Endodermal cell (in vitro differentiated cells): ENCODE results near the gene DDI2. TPM values are rescaled to one million over a fixed set of nuclear protein-coding genes. Genes with fewer than 3 reads are reported as not detected.

Experiments used
- DNase-seq: peaks from one replicate; pipeline ENCODE4 v3.0.0-alpha.2; 2017
- H3K27ac ChIP-seq: 2 replicates; pipeline ENCODE4 v1.5.1; 2013; ENCODE audit warnings: mild to moderate bottlenecking, low read depth, low read length, moderate library complexity
- H3K27me3 ChIP-seq: 2 replicates; pipeline ENCODE4 v1.6.1; 2013; ENCODE audit warnings: mild to moderate bottlenecking, low read length, moderate library complexity; ENCODE audit not compliant: insufficient read depth, control insufficient read depth, poor library complexity, severe bottlenecking
- H3K36me3 ChIP-seq: 2 replicates; pipeline ENCODE4 v1.7.0; 2013; ENCODE audit warnings: mild to moderate bottlenecking, low read length, moderate library complexity; ENCODE audit not compliant: control insufficient read depth, insufficient read depth
- H3K4me1 ChIP-seq: one replicate; pipeline ENCODE4 v1.7.0; 2013; ENCODE audit warnings: low read length; ENCODE audit not compliant: control insufficient read depth, insufficient read depth
- H3K4me3 ChIP-seq: 2 replicates; pipeline ENCODE4 v1.5.1; 2013; ENCODE audit warnings: mild to moderate bottlenecking, low read length, moderate library complexity
- H3K9ac ChIP-seq: 2 replicates; pipeline ENCODE4 v1.6.1; 2013; ENCODE audit warnings: mild to moderate bottlenecking, low read length, moderate library complexity; ENCODE audit not compliant: poor library complexity, severe bottlenecking; ENCODE audit errors: extremely low read depth
- H3K9me3 ChIP-seq: 2 replicates; pipeline ENCODE4 v1.6.1; 2013; ENCODE audit warnings: mild to moderate bottlenecking, low read length, moderate library complexity; ENCODE audit not compliant: control insufficient read depth
- H3K27ac Mint-ChIP-seq: 2 replicates; pipeline ENCODE4 v1.8.0; 2020; ENCODE audit warnings: mixed read lengths
- H3K27me3 Mint-ChIP-seq: 2 replicates; pipeline ENCODE4 v1.8.0; 2021; ENCODE audit warnings: mild to moderate bottlenecking, mixed read lengths; ENCODE audit not compliant: insufficient read depth
- H3K36me3 Mint-ChIP-seq: 2 replicates; pipeline ENCODE4 v1.8.0; 2020; ENCODE audit warnings: low read depth, mixed read lengths
- H3K4me1 Mint-ChIP-seq: 2 replicates; pipeline ENCODE4 v1.8.0; 2020; ENCODE audit warnings: mixed read lengths
- H3K4me3 Mint-ChIP-seq: 2 replicates; pipeline ENCODE4 v1.8.0; 2020; ENCODE audit warnings: mild to moderate bottlenecking, moderate library complexity, mixed read lengths
- H3K9me3 Mint-ChIP-seq: 2 replicates; pipeline ENCODE4 v1.8.0; 2020; ENCODE audit warnings: mild to moderate bottlenecking, mixed read lengths
- WGBS, 2 experiments: methylation state at CpG; one replicate each; pipeline versions ENCODE4 v1.1.5 to v1.1.7; 2013; ENCODE audit warnings: missing lambda C conversion rate in 2 of 2, mixed read lengths in 1 of 2; ENCODE audit not compliant: insufficient coverage in 1 of 2, insufficient read length in 1 of 2; 5-methylcytosine and 5-hydroxymethylcytosine counted together
- total RNA-seq, 2 donors: library from RNA; stranded (reverse); fragmentation: NEBNext Ultra II Directional in 1 of 2; extraction: Animal tissue kit (Norgen Biotek cat#: 25700) in 1 of 2; gene quantifications; 2 replicates in 1 of 2; 3 replicates in 1 of 2; pipeline ENCODE4 v1.2.1, GENCODE V29; 2021
- TF ChIP-seq, protein P1 (sequence below): fragments of 200-600 bp; sonication (generic); conservative IDR thresholded peaks from 2 replicates; pipeline ENCODE4 v1.5.0; 2021; ENCODE audit warnings: antibody characterized with exemption, mild to moderate bottlenecking

The DDI2 gene
- total RNA-seq, 2 donors from 2014 or later, result 36.0 to 37.6 TPM

DNA sequence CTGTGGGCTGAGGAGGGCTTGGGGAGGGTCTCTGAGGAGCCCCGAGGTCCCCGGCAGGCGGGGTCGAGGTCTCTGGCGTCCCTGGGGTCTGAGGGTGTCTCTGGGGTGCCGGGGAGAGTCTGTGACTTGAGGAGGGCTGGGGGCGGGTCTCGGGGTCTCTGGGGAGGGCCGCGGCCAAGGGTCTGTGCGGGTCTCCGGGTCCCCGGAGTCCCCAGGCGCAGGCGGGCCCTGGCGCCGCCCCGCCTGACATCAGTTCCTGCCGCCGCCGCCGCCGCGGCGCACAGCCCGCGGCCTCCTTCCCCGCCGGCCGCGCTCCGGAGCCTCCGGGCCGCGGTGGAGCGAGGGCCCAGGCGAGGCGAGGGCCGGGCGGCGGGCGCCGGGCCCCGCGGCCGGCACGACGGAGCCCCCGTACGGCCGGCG, 66.8 kb downstream of the DDI2 start, which contains the start of gene PLEKHM2:
Gene PLEKHM2, plus strand, starts transcription at position 279 of the 420 bp plus-strand sequence. CDS start 239 bp downstream, outside the sequence.
- H3K36me3 Mint-ChIP-seq, result peaks cover 18% of the 10 kb centered on the region
- WGBS, 2 experiments, result 0% methylated on average over 51 of the region's 52 CpGs; no CpG with 5 or more reads in 1 of the 2 experiments
- Histone ChIP-seq H3K4me3 (peak within 1 kb of the TSS; percentile 93), H3K36me3 (peaks cover 3% of the 10 kb centered on the region), H3K27me3 (no peaks in the 10 kb centered on the region), H3K9me3 (peaks cover 7% of the 10 kb centered on the region), H3K9ac (peak within 1 kb of the TSS; percentile 72), H3K27ac (peak within 1 kb of the TSS; percentile 78), H3K4me1 (peaks cover 3% of the 10 kb centered on the region)
- H3K9me3 Mint-ChIP-seq, result peaks cover 4% of the 10 kb centered on the region
- DNase-seq, result peak; percentile 71
- H3K4me1 Mint-ChIP-seq, result peaks cover 21% of the 10 kb centered on the region
- H3K27ac Mint-ChIP-seq, result peak within 1 kb of the TSS; percentile 82
- TF ChIP-seq, protein P1, sequence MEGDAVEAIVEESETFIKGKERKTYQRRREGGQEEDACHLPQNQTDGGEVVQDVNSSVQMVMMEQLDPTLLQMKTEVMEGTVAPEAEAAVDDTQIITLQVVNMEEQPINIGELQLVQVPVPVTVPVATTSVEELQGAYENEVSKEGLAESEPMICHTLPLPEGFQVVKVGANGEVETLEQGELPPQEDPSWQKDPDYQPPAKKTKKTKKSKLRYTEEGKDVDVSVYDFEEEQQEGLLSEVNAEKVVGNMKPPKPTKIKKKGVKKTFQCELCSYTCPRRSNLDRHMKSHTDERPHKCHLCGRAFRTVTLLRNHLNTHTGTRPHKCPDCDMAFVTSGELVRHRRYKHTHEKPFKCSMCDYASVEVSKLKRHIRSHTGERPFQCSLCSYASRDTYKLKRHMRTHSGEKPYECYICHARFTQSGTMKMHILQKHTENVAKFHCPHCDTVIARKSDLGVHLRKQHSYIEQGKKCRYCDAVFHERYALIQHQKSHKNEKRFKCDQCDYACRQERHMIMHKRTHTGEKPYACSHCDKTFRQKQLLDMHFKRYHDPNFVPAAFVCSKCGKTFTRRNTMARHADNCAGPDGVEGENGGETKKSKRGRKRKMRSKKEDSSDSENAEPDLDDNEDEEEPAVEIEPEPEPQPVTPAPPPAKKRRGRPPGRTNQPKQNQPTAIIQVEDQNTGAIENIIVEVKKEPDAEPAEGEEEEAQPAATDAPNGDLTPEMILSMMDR, result no peak
- peaks cover 2% of the 10 kb centered on the region for H3K27me3 Mint-ChIP-seq
- H3K4me3 Mint-ChIP-seq, result peak within 1 kb of the TSS; percentile 74

DNA sequence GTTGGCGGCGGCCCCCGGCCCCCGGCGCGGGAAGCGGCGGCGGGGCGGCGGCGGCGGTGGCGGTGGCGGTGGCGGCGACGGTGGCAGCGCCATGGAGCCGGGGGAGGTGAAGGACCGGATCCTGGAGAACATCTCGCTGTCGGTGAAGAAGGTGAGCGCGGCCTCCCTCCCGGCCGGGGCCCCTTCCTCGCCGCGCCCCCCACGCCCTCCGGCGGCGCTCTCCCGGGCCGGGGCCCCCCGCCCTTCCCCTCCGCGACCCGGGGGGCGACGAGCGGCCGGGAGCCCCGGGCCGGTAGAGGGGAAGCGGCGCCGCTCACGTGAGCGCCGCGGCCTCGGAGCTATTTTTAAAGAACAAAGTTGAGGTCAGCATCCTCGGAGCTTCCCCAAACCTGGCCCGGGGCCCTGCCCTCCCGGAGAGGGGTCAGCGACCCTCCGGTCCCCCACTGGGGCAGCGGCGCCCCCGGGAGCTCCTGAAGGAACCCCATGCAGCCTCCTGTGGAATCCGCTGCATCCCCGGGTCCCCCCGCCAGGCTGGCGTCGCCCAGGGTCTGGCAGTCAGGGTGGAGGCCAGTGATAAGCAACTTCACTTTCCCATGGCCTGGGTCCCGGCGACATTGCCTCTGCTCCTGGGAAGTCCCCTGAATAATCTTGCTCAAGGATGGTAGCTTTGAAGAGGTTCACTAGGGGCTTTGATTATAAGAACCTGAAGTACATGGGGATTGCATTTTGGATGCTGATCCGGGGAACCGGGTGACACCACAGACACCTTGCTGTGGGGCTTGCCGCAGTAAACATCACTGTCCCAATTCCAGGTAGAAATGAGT, 67.4 kb downstream of the DDI2 start:
- no peaks in the 10 kb centered on the region for H3K27me3 ChIP-seq
- H3K27ac ChIP-seq, result peak overlapping the region; percentile 32
- peaks cover 3% of the 10 kb centered on the region for H3K4me1 ChIP-seq
- Mint-ChIP-seq H3K36me3 (peaks cover 24% of the 10 kb centered on the region), H3K4me3 (peak overlapping the region; percentile 74), H3K9me3 (peaks cover under 1% of the 10 kb centered on the region), H3K27me3 (peaks cover 2% of the 10 kb centered on the region), H3K27ac (peak overlapping the region; percentile 82), H3K4me1 (peaks cover 21% of the 10 kb centered on the region)
- H3K36me3 ChIP-seq, result peaks cover 10% of the 10 kb centered on the region
- H3K9ac ChIP-seq, result peak overlapping the region; percentile 72
- peak; percentile 81 for DNase-seq
- peak overlapping the region; percentile 93 for H3K4me3 ChIP-seq
- peaks cover 2% of the 10 kb centered on the region for H3K9me3 ChIP-seq
- TF ChIP-seq, protein P1, result peak; percentile 43
- 1 to 4% methylated on average over 19 to 72 of the region's 72 CpGs for WGBS, 2 experiments

DNA sequence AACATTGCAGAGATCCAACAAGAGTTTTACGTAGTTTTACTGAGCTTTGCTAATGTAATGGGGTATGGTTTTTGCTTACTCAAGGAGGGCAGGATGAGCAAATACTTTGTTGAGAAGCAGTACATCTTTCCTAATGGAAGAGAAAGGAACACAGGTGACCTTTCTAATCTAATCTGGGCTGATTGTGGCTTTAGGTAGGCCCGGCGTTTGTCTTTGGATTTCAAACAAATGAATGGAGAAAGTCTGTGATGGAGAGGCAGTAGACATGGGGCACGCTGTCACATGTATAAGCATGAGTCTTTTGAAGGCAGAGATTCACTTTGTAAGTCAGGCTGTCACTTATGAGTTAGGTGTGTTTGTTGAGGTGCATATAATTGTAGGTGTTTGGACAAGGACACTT, 68.6 kb downstream of the DDI2 start:
- Histone ChIP-seq H3K4me3 (peak overlapping the region; percentile 93), H3K27ac (no peak overlapping the region)
- H3K27me3 Mint-ChIP-seq, result no peaks in the 10 kb centered on the region

More for the DNA sequence above, 68.6 kb downstream of the DDI2 start:
- TF ChIP-seq, protein P1, result no peak
- Histone ChIP-seq H3K9me3 (no peaks in the 10 kb centered on the region), H3K36me3 (peaks cover 16% of the 10 kb centered on the region), H3K4me1 (peaks cover 3% of the 10 kb centered on the region), H3K9ac (peak overlapping the region; percentile 16), H3K27me3 (no peaks in the 10 kb centered on the region)
- H3K9me3 Mint-ChIP-seq, result no peaks in the 10 kb centered on the region
- H3K27ac Mint-ChIP-seq, result no peak overlapping the region
- 64 to 70% methylated on average over 4 of the region's 4 CpGs for WGBS, 2 experiments
- peaks cover 21% of the 10 kb centered on the region for H3K4me1 Mint-ChIP-seq
- H3K4me3 Mint-ChIP-seq, result peak overlapping the region; percentile 74
- H3K36me3 Mint-ChIP-seq, result peaks cover 24% of the 10 kb centered on the region
- DNase-seq, result no peak
